ENCODE data around the gene ZNF524.
A peak's percentile ranks its signal among the peaks of the same experiment; 100 is the strongest.

The ZNF524 gene

GRCh38 chr19:55621673-55622231 is 21.7 kb downstream of the ZNF524 start:
- no peak for DNase-seq

DNA sequence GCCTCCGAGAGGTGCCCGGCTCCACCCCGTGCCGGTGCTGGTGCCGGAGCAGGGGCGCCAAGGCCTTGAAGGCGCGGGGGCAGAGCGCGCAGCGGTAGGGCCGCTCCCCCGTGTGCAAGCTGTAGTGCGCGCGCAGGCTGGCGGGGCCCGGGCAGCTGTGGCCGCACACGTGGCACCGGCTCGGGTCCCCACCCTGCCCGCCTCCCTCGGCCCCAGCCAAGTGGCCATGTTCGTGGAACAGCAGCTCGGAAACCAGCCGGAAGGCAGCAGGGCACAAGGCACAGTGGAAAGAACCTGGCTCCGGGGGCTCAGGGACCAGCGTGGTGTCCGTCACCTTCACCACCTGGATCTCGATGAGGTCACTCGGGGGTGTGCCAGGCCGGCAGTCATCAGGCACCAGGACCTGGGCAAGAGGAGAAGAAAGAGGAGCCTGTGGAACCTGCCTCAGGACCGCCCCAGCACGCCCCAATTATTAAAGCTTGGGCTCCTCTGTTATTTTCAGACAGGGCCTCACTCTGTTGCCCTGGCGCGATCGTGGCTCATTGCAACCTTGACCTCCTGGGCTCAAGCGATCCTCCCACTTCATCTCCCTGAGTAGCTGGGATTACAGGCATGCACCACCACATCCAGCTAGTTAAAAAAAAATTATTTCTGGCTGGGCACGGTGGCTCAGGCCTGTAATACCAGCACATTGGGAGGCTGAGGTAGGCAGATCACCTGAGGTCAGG is 22.3 kb downstream of the ZNF524 start:
- no peak for DNase-seq

- DNase-seq, result no peak
Measured at GRCh38 chr19:55623130-55623529, 23.0 kb downstream of the ZNF524 start.

- no peak for DNase-seq
Measured at GRCh38 chr19:55623561-55623960, 23.5 kb downstream of the ZNF524 start.

- DNase-seq, result peak; percentile 92
Measured at GRCh38 chr19:55624109-55625003, 24.3 kb downstream of the ZNF524 start, which contains the start of gene ZNF784. Gene ZNF784 (minus strand): TSS chr19:55624566. CDS start chr19:55624561, 5 bp downstream.

DNA sequence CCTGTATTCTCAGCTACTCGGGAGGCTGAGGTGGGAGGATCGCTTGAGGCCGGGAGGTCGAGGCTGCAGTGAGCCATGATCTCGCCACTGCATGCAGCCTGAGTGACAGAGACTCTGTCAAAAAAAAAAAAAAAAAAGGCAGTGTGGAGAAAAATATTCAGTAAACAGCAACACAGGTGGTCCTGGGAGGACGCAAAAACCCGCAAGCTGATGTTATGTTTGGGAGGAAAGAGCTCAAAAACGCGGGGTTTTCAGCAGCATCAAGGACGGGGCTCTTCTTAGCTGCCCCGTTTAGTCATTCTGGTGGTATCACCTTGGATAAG is 24.9 kb downstream of the ZNF524 start:
- no peak for DNase-seq

DNA sequence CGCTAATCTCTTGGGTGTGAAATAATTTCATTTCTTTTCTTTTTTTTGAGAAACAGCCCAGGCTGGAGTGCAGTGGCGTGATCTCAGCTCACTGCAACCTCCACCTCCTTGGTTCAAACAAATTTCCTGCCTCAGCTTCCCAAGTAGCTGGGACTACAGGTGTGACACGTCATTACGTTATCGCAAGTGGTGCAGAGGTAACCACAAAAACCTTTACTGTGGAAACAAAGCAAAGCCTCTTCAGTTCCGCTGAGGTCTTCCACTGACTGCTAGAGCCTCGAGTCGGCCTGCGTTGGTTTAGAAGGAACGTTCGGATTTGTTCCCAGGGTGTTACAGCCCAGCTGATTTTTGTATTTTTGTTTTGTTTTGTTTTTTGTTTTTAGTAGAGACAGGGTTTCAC is 26.3 kb downstream of the ZNF524 start:
- peak; percentile 91 for DNase-seq

DNA sequence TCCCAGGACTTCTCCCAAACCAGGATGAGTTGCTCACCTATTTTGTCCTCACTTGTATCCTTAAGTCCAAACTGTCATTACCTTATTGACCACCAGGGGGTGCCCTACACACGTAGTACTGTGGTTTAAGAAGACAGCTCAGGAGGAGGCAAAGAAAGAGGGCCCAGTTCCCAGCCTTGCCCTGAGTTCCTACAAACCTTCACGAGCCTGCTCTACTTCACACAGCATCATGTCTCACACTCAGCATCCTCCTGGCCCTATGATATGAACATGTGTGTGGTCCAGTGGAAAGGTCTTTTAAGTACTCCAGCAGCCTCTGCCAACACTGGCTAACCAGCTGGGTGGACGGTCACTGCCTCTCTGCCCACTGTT is 32.4 kb downstream of the ZNF524 start:
- DNase-seq, result peak; percentile 86

GRCh38 chr19:55633861-55634260 is 33.8 kb downstream of the ZNF524 start:
- no peak for DNase-seq

DNA sequence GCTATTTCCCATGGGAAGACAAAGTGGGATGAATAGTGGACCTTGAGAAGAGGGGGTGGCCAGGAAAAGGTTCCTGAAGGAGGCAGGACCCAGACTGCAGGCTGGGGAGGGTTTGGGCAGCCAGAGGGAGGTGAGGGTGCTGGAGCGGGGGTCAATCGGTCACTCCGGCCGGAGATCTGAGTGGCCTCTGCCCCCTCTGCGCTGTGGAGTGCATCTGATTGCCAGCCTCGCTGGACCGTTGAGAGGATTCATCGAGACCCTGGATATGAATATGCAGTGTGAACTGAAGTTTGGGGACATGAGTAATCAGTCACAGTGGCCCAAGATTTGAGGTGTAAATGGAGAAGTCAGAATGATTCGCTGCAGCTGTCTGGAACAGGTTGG is 35.2 kb downstream of the ZNF524 start:
- DNase-seq, result no peak

DNA sequence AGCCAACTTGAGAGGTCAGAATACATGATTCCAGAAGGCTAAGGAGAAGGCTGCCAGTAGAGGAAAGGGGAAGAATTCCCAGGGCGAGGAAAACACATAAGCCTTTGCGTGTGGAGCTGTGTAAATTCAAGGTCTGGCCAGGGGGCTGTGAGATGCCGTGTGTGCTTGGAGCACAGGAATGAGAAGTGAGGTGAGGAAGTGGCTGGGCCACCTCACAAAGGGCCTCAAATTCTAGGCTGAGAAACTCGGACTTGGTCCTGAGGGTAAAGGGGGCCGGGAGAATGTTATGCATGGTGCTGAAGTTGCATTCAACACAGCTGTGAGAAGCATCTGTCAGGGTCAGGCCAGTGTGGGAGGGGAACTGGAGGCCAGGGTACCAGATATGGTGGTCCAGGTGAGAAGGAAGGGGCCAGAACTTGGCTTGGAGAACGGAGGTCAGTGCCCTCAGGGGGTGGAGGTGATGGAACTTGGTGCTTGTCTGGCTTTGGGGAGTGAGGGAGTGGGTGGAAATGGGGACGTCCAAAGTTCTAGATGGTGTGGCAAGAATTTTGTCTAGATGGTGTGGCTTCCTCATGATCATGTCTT is 35.9 kb downstream of the ZNF524 start:
- DNase-seq, result no peak

- DNase-seq, result no peak
Measured at GRCh38 chr19:55636723-55637122, 36.6 kb downstream of the ZNF524 start.

DNA sequence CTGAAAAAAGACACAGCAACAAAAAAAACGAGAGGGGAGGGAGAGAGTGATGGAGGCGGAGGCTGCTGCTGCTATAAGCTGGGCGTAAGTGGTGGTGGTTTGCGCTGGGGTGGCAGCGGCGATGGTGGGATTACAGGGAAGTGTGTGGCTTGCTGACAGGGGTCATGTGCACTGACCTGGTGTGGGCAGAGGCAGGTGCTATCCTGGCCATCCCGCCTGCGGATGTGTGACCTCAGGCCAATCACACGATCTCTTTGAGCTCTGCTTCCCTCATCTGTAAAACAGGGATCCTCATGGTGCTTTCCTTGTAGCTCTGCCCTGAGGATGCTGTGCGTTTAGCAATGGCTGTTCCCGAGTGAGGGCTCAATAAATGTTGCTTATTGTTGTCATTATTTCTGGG is 37.4 kb downstream of the ZNF524 start:
- DNase-seq, result no peak

DNA sequence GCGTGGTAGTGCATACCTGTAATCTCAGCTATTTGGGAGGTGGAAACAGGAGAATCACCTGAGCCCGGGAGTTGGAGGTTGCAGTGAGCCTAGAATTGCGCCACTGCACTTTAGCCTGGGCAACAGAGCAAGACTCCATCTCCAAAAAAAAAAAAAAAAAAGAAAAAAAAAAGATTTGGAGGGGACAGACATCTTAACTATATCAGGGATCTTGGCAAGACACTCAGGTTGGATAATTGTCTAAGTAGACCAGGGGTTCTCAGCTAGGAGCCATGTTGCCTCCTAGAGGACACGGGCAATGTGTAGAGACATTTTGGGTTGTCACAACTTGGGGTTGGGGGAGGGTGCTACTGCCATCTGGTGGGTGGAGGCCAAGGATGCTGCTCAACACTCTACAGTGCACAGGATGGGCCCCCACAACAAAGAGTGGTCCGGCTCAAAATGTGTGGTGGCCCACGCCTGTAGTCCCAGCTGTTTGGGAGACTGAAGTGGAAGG is 38.8 kb downstream of the ZNF524 start:
- DNase-seq, result peak; percentile 49

- DNase-seq, result peak; percentile 75
Measured at GRCh38 chr19:55640043-55640576, 40.0 kb downstream of the ZNF524 start.

DNA sequence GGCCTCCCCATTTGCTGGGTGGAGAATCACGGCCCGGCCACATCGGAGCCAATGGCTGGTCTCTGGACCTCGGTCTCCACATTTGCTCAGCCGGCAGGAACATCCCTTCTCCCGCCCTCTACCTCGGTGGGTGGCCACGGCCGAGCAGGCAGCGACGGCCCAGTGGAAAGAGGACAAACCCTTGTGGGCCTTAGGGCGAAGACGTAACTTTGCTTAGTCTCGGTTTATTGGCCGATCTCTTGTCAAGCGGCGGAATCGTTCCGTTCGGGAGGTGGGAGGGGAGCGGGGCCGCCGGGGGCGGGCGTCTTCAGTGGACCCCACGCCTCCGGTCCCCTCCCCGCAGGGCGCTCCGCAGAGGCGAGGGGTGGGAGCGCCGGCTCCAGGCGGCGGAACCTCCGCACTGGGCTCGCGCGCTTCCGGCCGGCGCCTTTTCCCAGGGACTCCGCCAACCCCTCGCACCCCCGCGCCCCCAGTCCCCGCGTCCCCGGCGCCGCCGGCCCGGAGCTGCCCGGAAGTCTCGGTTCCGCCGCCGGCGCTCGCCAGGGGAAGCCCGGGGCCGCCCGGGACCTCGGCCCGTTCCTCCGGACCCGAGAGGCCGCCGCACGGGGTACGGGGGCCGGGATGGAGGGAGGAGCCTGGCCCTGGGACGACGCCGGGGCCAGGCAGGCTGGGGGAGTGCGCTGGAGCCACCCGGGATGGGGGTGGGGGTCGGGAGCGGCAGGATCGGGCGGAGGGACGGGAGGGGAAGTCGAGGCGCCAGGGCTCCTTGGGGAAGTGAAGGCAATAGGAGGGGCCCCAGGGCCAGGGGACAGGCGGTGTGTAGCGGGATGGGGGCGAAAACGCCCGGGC is 40.7 kb downstream of the ZNF524 start, which contains the start of gene ZNF580:
Gene ZNF580, plus strand, starts transcription at position 426 of the 849 bp plus-strand sequence. CDS start 1,507 bp downstream, outside the sequence.
- peak; percentile 40 for DNase-seq

- peak; percentile 22 for DNase-seq
Measured at GRCh38 chr19:55641426-55642152, 41.5 kb downstream of the ZNF524 start.

DNA sequence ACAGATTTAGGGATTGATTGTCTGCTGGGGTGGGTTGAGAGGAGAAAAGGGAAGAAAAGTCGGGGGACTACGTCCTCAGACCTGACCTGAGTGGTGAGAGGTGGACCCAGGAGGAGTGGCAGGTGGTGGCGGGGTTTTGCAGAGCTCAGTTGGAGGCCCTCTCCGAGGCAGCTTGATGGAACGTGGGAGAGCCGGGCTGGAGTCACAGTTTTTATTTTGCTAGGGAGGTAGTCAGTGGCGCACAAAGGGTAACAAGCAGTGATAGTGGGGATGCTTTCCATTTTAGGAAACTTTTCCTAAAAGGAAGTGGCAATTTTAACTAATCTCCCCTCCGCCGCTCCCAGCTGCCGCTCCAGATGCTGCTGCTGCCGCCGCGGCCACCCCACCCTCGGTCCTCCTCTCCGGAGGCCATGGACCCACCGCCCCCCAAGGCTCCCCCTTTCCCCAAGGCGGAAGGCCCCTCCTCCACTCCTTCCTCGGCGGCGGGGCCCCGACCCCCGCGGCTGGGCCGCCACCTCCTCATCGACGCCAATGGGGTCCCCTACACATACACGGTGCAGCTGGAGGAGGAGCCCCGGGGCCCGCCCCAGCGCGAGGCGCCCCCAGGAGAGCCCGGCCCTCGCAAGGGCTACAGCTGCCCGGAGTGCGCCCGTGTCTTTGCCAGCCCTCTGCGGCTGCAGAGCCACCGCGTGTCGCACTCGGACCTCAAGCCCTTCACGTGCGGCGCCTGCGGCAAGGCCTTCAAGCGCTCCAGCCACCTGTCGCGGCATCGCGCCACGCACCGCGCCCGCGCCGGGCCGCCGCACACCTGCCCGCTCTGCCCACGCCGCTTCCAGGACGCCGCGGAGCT is 42.3 kb downstream of the ZNF524 start:
- DNase-seq, result no peak

DNA sequence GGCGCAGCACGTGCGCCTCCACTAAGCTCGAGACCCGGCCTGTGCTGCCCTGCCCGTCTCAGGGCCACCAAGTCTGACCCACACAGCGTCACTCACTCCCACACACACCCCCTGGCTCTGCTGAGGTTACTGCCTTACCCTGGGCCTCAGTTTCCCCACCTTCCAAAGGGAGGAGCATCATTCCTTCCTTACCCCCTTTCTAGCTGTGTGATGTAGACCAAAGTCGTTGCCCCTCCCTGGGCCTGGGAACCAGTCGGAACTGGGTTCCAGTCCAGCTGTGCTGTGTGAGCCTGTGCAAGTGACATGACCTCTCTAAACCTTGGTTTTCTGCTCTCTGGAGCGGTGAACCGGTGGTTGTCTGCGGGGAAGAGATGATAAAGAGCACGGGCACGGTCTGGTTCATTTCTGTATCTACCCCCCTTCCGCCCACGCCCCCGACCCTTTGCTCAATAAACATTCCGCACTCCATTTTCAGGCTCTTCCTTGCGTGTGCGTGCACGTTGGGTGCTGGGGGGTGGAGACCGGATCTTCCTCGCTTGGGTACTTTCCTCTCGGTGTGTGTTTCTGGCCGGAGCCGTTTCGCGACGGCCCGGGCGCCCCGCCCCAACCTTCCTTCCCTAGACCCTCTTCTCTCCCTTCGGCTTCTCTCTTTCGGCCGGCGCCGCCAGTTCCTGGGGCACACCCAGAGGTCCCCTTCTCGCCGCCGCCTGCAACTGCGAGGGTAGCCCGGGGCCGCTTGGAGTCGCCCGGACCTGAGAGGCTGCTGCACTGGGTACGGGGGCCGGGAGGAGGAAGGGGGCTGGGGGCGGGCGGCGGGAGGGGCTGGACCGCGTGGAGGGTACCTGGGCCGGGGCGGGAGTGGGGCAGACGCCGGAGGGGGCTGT is 43.2 kb downstream of the ZNF524 start, which contains the start of gene ZNF581:
Gene ZNF581, plus strand, starts transcription at position 647 of the 884 bp plus-strand sequence. CDS start 923 bp downstream, outside the sequence.
- peak; percentile 76 for DNase-seq

All from central memory CD4-positive, alpha-beta T cell (primary cell).